Measurements from ENCODE around the gene HPS4. TPM values are rescaled to one million over a fixed set of nuclear protein-coding genes. Genes with fewer than 3 reads are reported as not detected.
"Not testable (repeated sequence)": the region's sequence is repeated elsewhere in the genome, so short reads cannot be mapped to it uniquely, and the experiment has no call there.

The HPS4 gene
- total RNA-seq, 4 donors from 2014 or later = 21.9 to 28.5 (median 24.5) TPM

DNA sequence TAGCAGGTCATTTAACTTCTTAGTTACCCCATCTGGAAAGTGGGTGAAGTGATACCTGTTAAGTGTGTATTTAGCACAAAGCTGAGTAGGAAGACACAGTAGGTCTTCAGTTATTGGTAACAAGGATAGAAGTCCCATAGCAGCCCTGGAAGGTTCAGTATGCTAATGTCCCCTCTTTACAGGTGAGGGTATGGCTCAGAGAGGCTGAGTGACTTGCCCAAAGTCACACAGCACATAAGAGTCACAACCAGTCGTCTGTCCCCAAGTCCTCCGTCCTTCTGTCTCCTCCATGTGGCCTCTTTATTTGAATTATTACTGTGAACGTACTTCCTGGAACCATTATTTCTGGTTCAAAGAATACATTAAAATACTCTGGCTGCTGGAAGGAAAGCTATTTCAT, 44.0 kb downstream of the HPS4 start:
- intact Hi-C loops (cut with DNase I) = no loop called here

DNA sequence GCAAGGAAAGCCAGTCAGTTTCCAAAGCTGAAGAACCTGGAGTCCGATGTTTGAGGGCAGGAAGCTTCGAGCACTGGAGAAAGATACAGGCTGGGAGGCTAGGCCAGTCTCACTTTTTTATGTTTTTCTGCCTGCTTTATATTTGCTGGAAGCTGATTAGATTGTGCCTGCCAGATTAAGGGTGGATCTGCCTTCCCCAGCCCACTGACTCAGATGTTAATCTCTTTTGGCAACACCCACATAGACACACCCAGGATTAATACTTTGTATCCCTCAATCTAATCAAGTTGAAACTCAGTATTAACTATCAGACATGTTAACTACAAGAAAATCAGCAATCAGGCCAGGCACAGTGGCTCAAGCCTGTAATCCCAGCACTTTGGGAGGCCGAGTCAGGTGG, 44.8 kb downstream of the HPS4 start:
- H3K9me3 ChIP-seq; intact Hi-C loops (cut with DNase I); H3K4me3 ChIP-seq; H3K27me3 ChIP-seq; DNase-seq; H3K36me3 ChIP-seq: not testable (repeated sequence)
- peak overlapping the region in 3 of 4 donors; percentile 55 to 70 (median 62) for H3K27ac ChIP-seq
- WGBS, 2 donors = 22 to 37% methylated on average over 3 of the region's 3 CpGs
- H3K4me1 ChIP-seq = peaks cover 0 to 34% (median 4%) of the 10 kb centered on the region in 3 donors

More for the DNA sequence above, 44.0 kb downstream of the HPS4 start:
- Histone ChIP-seq H3K4me3 (no peak overlapping the region), H3K4me1 (peaks cover 0 to 34% (median 4%) of the 10 kb centered on the region in 3 donors), H3K27me3 (no peaks in the 10 kb centered on the region), H3K36me3 (no peaks in the 10 kb centered on the region), H3K9me3 (no peaks in the 10 kb centered on the region), H3K27ac (peak overlapping the region in 2 of 4 donors; percentile 62 to 70)
- no peak for DNase-seq
- 57 to 92% methylated on average over 2 to 3 of the region's 3 CpGs for WGBS, 2 donors
- TF ChIP-seq, protein P1, sequence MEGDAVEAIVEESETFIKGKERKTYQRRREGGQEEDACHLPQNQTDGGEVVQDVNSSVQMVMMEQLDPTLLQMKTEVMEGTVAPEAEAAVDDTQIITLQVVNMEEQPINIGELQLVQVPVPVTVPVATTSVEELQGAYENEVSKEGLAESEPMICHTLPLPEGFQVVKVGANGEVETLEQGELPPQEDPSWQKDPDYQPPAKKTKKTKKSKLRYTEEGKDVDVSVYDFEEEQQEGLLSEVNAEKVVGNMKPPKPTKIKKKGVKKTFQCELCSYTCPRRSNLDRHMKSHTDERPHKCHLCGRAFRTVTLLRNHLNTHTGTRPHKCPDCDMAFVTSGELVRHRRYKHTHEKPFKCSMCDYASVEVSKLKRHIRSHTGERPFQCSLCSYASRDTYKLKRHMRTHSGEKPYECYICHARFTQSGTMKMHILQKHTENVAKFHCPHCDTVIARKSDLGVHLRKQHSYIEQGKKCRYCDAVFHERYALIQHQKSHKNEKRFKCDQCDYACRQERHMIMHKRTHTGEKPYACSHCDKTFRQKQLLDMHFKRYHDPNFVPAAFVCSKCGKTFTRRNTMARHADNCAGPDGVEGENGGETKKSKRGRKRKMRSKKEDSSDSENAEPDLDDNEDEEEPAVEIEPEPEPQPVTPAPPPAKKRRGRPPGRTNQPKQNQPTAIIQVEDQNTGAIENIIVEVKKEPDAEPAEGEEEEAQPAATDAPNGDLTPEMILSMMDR (IDR thresholded peaks at IDR 0.05) = no peak
- no peak for TF ChIP-seq POLR2A (IDR thresholded peaks at IDR 0.05)

DNA sequence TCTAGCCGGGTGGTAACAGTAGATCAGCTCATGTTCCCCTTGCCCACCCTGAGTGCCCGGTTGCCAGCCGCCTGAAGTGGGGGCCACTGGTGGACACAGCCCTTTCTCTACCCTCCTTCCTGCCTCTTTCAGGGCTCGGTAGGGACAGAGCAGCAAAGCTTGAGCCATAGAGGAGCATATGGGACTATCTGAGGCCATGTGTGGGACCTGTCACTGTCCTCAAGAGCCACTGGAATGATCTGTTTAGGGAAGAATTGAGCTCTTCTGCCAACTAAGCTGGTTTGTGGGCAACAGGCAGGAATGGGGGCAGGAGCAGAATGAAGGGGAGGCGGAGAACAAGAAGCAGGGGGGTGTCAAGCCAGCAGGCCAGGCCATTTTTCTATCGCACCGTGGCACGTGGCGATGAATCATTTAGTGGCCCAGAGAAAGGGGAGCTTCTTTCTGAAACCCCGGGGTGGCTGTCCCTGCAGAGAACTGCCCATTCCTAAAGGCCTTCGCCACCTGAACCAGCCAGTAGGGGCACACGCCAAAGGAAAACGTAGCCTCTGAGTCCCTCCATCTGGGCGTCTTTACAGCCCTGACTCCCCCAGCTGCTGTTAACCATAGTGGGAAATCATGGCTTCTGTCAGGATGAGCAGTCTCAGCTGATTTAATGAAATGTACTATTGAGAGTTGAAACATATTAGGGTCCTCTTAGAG, 45.7 kb downstream of the HPS4 start:
- Histone ChIP-seq H3K27ac (peak overlapping the region; percentile 30 to 75 (median 55)), H3K36me3 (no peaks in the 10 kb centered on the region), H3K27me3 (peaks cover 0 to 6% (median 0%) of the 10 kb centered on the region in 4 donors), H3K9me3 (no peaks in the 10 kb centered on the region), H3K4me3 (no peak overlapping the region), H3K4me1 (peaks cover 0 to 34% (median 4%) of the 10 kb centered on the region in 3 donors)
- DNase-seq = no peak
- no peak for TF ChIP-seq POLR2A (IDR thresholded peaks at IDR 0.05)
- TF ChIP-seq, protein P1 (IDR thresholded peaks at IDR 0.05) = no peak
- intact Hi-C loops (cut with DNase I) = no loop called here
- 90 to 91% methylated on average over 12 to 13 of the region's 14 CpGs for WGBS, 2 donors

DNA sequence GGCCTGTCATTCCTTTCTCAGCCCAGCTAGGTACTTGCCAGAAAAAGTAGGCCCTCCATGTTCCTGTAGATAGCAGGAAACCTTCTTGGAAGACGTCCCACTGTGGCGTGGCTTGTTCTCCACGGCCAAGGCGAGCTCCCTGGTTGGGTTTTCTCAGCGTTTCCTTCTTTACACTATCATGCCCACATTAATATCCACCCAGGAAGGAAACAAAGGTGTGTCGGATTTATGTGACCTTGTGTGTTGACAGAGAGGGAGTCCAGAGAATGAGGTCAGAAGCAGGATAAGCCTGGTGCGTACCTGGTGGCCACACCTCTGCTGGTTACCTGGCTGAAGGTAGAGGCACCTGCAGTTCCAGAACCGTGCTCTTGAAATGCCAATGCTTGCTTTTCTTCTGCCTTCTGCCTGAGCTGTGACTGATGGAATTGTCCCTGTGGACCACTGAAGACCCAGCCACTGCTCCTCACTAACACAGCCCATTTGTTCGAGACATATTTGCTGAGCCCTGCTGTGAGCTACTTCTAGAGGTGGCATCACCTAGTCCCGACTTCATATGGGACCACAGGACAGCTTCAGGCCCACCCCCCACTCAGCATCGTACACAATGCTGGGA, 46.6 kb downstream of the HPS4 start:
- no peak for TF ChIP-seq POLR2A (IDR thresholded peaks at IDR 0.05)
- TF ChIP-seq, protein P1 (IDR thresholded peaks at IDR 0.05) = peak in 3 of 6 experiments; percentile 6 to 37 (median 17)
- Histone ChIP-seq H3K36me3 (no peaks in the 10 kb centered on the region), H3K4me1 (peaks cover 0 to 34% (median 4%) of the 10 kb centered on the region in 3 donors), H3K4me3 (no peak overlapping the region), H3K9me3 (no peaks in the 10 kb centered on the region), H3K27ac (peak overlapping the region; percentile 30 to 75 (median 63)), H3K27me3 (peaks cover 0 to 14% (median 0%) of the 10 kb centered on the region in 4 donors)
- DNase-seq = no peak
- intact Hi-C loops (cut with DNase I) = no loop called here
- WGBS, 2 donors = 58 to 63% methylated on average over 6 to 11 of the region's 11 CpGs

DNA sequence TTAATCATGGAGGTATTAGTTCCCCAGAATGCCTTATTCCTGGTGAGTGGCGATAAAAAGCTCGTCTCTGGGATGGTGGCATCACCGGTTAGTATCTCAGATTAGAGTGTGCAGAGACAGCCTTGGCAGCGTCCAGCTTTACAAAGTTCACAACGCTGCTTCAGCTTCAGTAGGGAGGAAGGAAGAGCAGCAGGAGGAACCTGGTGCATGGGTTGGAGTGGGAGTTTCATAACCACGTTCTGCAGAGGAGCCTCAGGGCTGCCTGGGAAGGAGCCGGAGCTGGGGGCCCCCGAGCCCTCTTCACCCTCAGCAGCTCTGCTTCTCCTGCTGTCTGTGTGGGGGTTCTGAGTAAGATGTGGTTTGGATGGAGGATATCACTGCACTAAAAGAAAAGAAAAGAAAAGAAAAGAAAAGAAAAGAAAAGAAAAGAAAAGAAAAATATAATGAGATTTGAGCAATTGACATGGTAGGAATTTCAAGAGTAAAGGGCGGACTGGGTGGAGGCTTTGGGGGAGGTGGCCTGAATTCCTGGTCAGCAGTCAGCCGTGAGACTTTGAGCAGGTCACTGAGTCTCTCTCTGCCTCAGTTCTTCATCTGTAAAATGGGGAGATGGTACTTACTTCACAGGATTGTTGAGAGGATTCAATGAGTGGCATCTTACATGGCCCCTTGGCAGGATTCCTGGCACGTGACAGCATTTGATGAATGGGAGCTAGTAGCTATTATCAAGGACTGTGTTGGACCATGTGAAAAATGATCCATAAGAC, 48.1 kb downstream of the HPS4 start:
- Histone ChIP-seq H3K9me3 (no peaks in the 10 kb centered on the region), H3K27ac (no peak overlapping the region), H3K4me3 (no peak overlapping the region), H3K27me3 (peaks cover 0 to 19% (median 0%) of the 10 kb centered on the region in 4 donors), H3K4me1 (peaks cover 0 to 34% (median 4%) of the 10 kb centered on the region in 3 donors), H3K36me3 (no peaks in the 10 kb centered on the region)
- TF ChIP-seq, protein P1 (IDR thresholded peaks at IDR 0.05) = no peak
- no peak for TF ChIP-seq POLR2A (IDR thresholded peaks at IDR 0.05)
- 72 to 76% methylated on average over 11 of the region's 11 CpGs for WGBS, 2 donors
- DNase-seq = no peak
- intact Hi-C loops (cut with DNase I) = no loop called here
